PC-3 (cell line): ENCODE results near the gene TNKS1BP1. TPM values are rescaled to one million over a fixed set of nuclear protein-coding genes. Genes with fewer than 3 reads are reported as not detected.
A peak's percentile ranks its signal among the peaks of the same experiment; 100 is the strongest.

Experiments used
- ATAC-seq: fragments of 200-7000 bp; cut with Tn5 transposase; 2 replicates; pipeline ENCODE4 v1.9.1; 2020; ENCODE audit warnings: mild to moderate bottlenecking, moderate library complexity
- BruUV-seq: library from RNA; stranded (reverse); fragments of 400-500 nt; replicated peaks from 2 replicates; lab custom pipeline; 2021; lab: Mats Ljungman, UMichigan
- CTCF ChIA-PET: fragments of 300-600 bp; sonication (Branson Sonifier 250); formaldehyde crosslinking; loops from one replicate; lab custom pipeline; 2022; ENCODE audit warnings: antibody characterized with exemption; lab: Charles Lee
- POLR2A ChIA-PET: fragments of 300-600 bp; sonication (Branson Sonifier 250); formaldehyde crosslinking; loops from one replicate; lab custom pipeline; 2022; ENCODE audit warnings: antibody characterized with exemption; ENCODE audit not compliant: unreplicated experiment; lab: Charles Lee
- DNase-seq: peaks from one replicate; pipeline ENCODE4 v3.0.0-alpha.2; 2015
- H2AFZ ChIP-seq: fragments of 300-600 bp; sonication (generic); 2 replicates; pipeline ENCODE4 v1.6.0; 2016; ENCODE audit warnings: antibody characterized with exemption, low read length
- H3F3A ChIP-seq: fragments of 300-600 bp; sonication (generic); one replicate; pipeline ENCODE4 v1.6.0; 2017; ENCODE audit warnings: antibody characterized with exemption, low read length, control low read depth, mild to moderate bottlenecking; ENCODE audit not compliant: unreplicated experiment
- H3K27ac ChIP-seq: fragments of 300-600 bp; sonication (generic); 2 replicates; pipeline ENCODE4 v1.5.1; 2016; ENCODE audit warnings: mild to moderate bottlenecking, low read length
- H3K27me3 ChIP-seq: fragments of 300-600 bp; sonication (generic); 2 replicates; pipeline ENCODE4 v1.6.1; 2016; ENCODE audit warnings: low read length, mixed read lengths
- H3K36me3 ChIP-seq: fragments of 300-600 bp; sonication (generic); 2 replicates; pipeline ENCODE4 v1.6.1; 2016; ENCODE audit warnings: low read depth, mixed run types, low read length, mixed read lengths
- H3K4me1 ChIP-seq: fragments of 300-600 bp; sonication (generic); 2 replicates; pipeline ENCODE4 v1.5.1; 2016; ENCODE audit warnings: low read length; ENCODE audit not compliant: insufficient read depth
- H3K4me2 ChIP-seq: fragments of 300-600 bp; sonication (generic); 2 replicates; pipeline ENCODE4 v1.6.0; 2016; ENCODE audit warnings: low read length
- H3K4me3 ChIP-seq: fragments of 300-600 bp; sonication (generic); 2 replicates; pipeline ENCODE4 v1.5.1; 2016; ENCODE audit warnings: mild to moderate bottlenecking, low read length, mixed read lengths
- H3K79me2 ChIP-seq: fragments of 300-600 bp; sonication (generic); 2 replicates; pipeline ENCODE4 v1.6.1; 2017; ENCODE audit warnings: low read length, mixed read lengths
- H3K9ac ChIP-seq: fragments of 300-600 bp; sonication (generic); 2 replicates; pipeline ENCODE4 v1.6.0; 2016; ENCODE audit warnings: mild to moderate bottlenecking, low read length
- H3K9me2 ChIP-seq: fragments of 300-600 bp; sonication (generic); replicated peaks from 2 replicates; pipeline ENCODE4 v1.6.1; 2016; ENCODE audit warnings: mixed run types, low read length, mixed read lengths
- H3K9me3 ChIP-seq: fragments of 300-600 bp; sonication (generic); 2 replicates; pipeline ENCODE4 v1.6.1; 2016; ENCODE audit warnings: low read length, mixed read lengths
- H4K20me1 ChIP-seq: fragments of 300-600 bp; sonication (generic); 2 replicates; pipeline ENCODE4 v1.6.1; 2016; ENCODE audit warnings: low read length, mixed read lengths
- CTCF ChIP-seq: fragments of 300-600 bp; sonication (generic); conservative IDR thresholded peaks from 2 replicates; pipeline ENCODE4 v1.5.1; 2017; ENCODE audit warnings: antibody characterized with exemption, low read depth, mild to moderate bottlenecking, low read length
- EZH2 ChIP-seq: fragments of 300-600 bp; sonication (generic); IDR thresholded peaks from one replicate; pipeline ENCODE4 v1.6.1; 2017; ENCODE audit warnings: antibody characterized with exemption, mild to moderate bottlenecking, low read length; ENCODE audit not compliant: unreplicated experiment
- EZH2phosphoT487 ChIP-seq: fragments of 300-600 bp; sonication (generic); IDR thresholded peaks from 2 replicates; pipeline ENCODE4 v1.6.1; 2018; ENCODE audit warnings: mild to moderate bottlenecking, antibody characterized with exemption, low read length, borderline replicate concordance
- intact Hi-C: fragments of 100-400 bp; cut with micrococcal nuclease; formaldehyde crosslinking; loops from 2 replicates; pipeline ENCODE4 v1.9.0; 2023
- total RNA-seq: library from RNA; depleted of rRNA; stranded (reverse); fragments of >200 nt; gene quantifications from 2 replicates; pipeline ENCODE4 v1.2.3, GENCODE V29; 2014

TNKS1BP1 gene
- total RNA-seq, 1 experiment from 2014 or later: 89.6 TPM

GRCh38 chr11:57325735-57326048 is 940 bp upstream of the TNKS1BP1 start:
- peaks cover 7% of the 10 kb centered on the region for H3F3A ChIP-seq
- POLR2A ChIA-PET: interaction anchor here (0.7 to 1.1 kb wide), 2 partner anchors 14 kb away, joined by 4 read pairs; no protein-coding TSS in a partner anchor
- TF ChIP-seq CTCF (no peak), EZH2phosphoT487 (no peak), EZH2 (no peak)
- ATAC-seq (peak; percentile 31), DNase-seq (no peak)
- peaks cover 47% of the 10 kb centered on the region for H3K36me3 ChIP-seq
- H3K9me3 ChIP-seq: no peaks in the 10 kb centered on the region
- H3K4me2 ChIP-seq: peak overlapping the region; percentile 93
- no peaks in the 10 kb centered on the region for H3K9me2 ChIP-seq
- intact Hi-C loops: loop anchor here (1.0 kb wide), 1 partner anchor 10 kb away; the partner anchor contains the start of gene SSRP1
- H3K27me3 ChIP-seq: no peaks in the 10 kb centered on the region
- H2AFZ ChIP-seq: peak overlapping the region; percentile 72
- peak overlapping the region; percentile 72 for H3K9ac ChIP-seq
- H3K4me3 ChIP-seq: peak overlapping the region; percentile 85
- H3K27ac ChIP-seq: peak overlapping the region; percentile 85
- peaks cover 7% of the 10 kb centered on the region; the same call in 1 of the 2 replicates for H4K20me1 ChIP-seq
- H3K4me1 ChIP-seq: peaks cover 53% of the 10 kb centered on the region
- peaks cover 29% of the 10 kb centered on the region for H3K79me2 ChIP-seq
- no TSS peak for BruUV-seq
- CTCF ChIA-PET: interaction anchor here (0.8 kb wide), 1 partner anchor 20 kb away, joined by 3 read pairs; no protein-coding TSS in a partner anchor

DNA sequence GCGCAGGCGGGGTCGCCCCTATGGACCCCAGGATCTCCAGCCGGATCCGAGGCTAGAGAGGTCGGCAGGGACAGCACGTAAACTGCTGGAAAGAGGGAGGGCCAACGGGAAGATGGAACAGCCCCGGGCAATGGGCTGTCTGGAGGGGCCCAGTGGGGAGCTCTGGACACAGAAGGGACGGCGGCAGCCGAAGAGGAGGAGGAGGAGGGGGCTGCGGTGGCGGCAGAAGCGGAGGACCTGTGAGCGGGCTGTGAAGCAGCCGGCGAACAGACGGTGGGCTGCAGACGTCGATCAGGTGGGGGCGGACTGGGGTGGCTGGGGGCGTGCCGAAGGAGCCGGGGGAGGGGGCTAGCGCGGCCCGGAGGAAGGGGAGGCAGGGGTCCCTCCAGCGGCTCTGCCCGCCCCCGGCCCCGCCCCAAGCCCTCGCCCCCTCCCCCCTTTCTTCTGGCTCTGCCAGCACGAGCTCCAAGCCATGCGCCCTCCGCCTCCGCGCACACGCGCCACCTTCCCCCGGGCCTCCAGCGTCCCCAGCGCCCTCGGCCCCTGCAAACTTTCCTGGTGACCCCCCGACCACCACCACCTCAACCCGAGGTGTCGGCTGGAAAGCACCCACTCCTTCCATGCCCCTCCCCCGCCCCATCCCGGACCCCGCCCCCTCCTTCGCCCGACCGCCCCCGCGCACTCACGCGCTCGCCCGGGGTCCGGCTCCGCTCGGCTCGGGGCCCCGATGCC is 432 bp downstream of the TNKS1BP1 start:
- DNase-seq (peak; percentile 20), ATAC-seq (peak; percentile 0)
- CTCF ChIA-PET: interaction anchor here (1.9 kb wide), 1 partner anchor 75 kb away, joined by 9 read pairs; no protein-coding TSS in a partner anchor
- TF ChIP-seq EZH2 (no peak), EZH2phosphoT487 (no peak), CTCF (no peak)
- intact Hi-C loops: loop anchor here (5.0 kb wide), 1 partner anchor 1253 kb away; the partner anchor contains the start of genes LPXN and ZFP91
- Histone ChIP-seq H4K20me1 (peaks cover 14% of the 10 kb centered on the region; the same call in 1 of the 2 replicates), H3K79me2 (peaks cover 37% of the 10 kb centered on the region), H3K9me3 (no peaks in the 10 kb centered on the region), H3F3A (peaks cover 7% of the 10 kb centered on the region), H2AFZ (peak overlapping the region; percentile 40), H3K9ac (peak overlapping the region; percentile 72), H3K4me1 (peaks cover 53% of the 10 kb centered on the region), H3K36me3 (peaks cover 37% of the 10 kb centered on the region), H3K9me2 (no peaks in the 10 kb centered on the region), H3K27ac (peak overlapping the region; percentile 13; the same call in 1 of the 2 replicates), H3K4me2 (peak overlapping the region; percentile 93), H3K4me3 (peak overlapping the region; percentile 85), H3K27me3 (no peaks in the 10 kb centered on the region)
- no TSS peak for BruUV-seq
- POLR2A ChIA-PET: interaction anchor here (0.6 to 1.1 kb wide), 2 partner anchors 13 to 78 kb away, joined by 3 to 4 read pairs; no protein-coding TSS in a partner anchor
